ENCODE data around the gene NPC1. TPM values are rescaled to one million over a fixed set of nuclear protein-coding genes. Genes with fewer than 3 reads are reported as not detected.

NPC1 gene
- total and polyA plus RNA-seq, 11 donors, result 7.8 to 42.7 (median 16.8) TPM

DNA sequence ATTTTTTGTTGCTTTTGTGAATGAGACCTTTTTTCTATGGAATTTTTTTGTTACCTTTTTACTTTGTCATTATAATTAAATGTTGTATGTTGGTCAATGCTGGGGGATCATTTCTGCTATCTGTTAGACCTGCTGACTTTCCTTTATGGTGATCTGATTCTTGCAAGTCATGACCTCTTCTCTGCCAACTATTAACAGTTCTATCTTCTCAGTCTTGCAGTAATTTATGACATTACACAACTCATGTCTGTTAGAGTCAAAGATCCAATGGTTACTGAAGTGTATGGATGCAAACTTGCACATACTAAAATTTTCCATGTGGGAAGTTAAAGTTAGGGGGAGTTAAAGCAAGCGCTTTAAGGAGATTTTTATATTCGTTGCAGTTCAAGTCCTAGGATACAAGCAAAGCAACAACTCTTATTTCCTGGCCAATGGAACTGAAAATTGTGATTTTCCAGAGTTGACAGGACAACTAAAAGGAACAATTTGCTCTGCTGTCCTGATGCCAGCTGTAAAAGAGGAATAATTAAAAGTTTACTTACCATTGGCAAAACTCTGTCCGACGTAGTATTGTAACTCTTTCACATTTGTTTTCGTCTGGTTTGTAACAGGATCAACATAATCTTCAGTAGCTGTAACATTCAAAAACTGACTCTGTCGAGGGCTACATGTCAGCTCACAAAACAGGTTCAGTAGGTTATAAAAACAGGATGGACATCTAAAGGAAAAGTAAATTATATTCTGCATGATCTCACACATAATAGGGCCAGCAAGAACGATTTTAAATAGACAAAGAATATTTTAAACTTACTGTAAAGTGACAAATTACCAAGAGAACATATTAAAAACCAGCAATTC, 17.8 kb downstream of the NPC1 start:
- Histone ChIP-seq H3K27me3 (no peaks in the 10 kb centered on the region), H3K27ac (no peak overlapping the region), H3K9me3 (no peaks in the 10 kb centered on the region), H3K36me3 (peaks cover 0 to 97% (median 80%) of the 10 kb centered on the region in 9 donors), H3K4me3 (no peak overlapping the region), H3K4me1 (peaks cover 0 to 21% (median 8%) of the 10 kb centered on the region in 12 donors)
- no peak for TF ChIP-seq POLR2A (IDR thresholded peaks at IDR 0.05)
- TF ChIP-seq, protein P1, sequence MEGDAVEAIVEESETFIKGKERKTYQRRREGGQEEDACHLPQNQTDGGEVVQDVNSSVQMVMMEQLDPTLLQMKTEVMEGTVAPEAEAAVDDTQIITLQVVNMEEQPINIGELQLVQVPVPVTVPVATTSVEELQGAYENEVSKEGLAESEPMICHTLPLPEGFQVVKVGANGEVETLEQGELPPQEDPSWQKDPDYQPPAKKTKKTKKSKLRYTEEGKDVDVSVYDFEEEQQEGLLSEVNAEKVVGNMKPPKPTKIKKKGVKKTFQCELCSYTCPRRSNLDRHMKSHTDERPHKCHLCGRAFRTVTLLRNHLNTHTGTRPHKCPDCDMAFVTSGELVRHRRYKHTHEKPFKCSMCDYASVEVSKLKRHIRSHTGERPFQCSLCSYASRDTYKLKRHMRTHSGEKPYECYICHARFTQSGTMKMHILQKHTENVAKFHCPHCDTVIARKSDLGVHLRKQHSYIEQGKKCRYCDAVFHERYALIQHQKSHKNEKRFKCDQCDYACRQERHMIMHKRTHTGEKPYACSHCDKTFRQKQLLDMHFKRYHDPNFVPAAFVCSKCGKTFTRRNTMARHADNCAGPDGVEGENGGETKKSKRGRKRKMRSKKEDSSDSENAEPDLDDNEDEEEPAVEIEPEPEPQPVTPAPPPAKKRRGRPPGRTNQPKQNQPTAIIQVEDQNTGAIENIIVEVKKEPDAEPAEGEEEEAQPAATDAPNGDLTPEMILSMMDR (IDR thresholded peaks at IDR 0.05), result no peak
- DNase-seq, result no peak
- intact Hi-C loops (cut with DNase I), result no loop called here
- WGBS, 4 donors, result 83 to 86% (median 85%) methylated on average over 7 of the region's 7 CpGs
- no peak for ATAC-seq

DNA sequence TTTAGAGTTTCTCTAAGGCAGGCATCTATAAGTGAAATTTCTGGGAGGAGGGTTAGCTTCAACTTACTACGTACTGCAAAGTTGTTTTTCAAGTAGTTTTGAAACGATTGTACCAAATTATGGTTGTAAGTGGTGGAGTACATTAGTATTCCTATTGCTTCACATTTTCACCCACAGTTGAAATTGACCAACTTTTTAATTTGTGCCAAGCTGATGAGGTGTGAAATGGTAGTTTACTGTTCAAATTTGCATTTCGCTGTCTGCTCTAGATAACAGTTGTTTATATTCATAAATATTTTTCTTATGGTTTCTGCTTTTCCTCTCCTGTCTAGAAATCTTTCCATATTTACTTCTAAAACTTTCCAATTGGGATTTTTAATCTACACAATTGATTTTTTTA, 18.6 kb downstream of the NPC1 start:
- WGBS, 4 donors, result 93 to 98% (median 95%) methylated on average over 3 of the region's 3 CpGs
- Histone ChIP-seq H3K27ac (no peak overlapping the region), H3K27me3 (no peaks in the 10 kb centered on the region), H3K4me1 (peaks cover 0 to 16% (median under 1%) of the 10 kb centered on the region in 12 donors), H3K9me3 (no peaks in the 10 kb centered on the region), H3K36me3 (peaks cover 0 to 99% (median 88%) of the 10 kb centered on the region in 9 donors), H3K4me3 (no peak overlapping the region)
- ATAC-seq (no peak), DNase-seq (no peak)
- TF ChIP-seq, protein P1 (IDR thresholded peaks at IDR 0.05), result no peak
- no peak for TF ChIP-seq POLR2A (IDR thresholded peaks at IDR 0.05)
- intact Hi-C loops (cut with DNase I), result no loop called here

DNA sequence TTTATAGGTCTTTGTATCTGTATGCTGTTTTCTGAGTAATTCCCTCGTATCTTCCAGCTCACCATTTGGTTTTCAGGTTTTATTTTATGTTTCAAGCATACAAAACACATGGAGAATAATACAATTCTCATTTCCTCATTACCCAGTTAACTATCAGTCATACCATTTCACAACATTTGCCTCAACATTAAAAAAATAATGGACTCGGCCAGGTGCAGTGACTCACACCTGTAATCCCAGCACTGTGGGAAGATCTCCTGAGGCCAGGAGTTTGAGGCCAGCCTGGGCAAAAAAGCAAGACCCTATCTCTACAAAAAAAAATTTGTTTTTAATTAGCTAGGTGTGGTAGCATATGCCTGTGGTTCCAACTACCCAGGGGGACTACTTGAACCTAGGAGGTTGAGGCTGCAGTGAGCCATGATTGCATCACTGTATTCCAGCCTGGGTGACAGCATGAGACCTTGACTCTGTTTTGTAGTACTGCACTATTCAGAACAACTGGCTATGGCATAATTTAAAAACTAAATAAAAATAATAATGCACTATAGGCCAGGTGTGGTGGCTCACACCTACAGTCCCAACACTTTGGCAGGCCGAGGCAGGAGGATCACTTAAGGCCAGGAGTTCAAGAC, 20.3 kb downstream of the NPC1 start:
- H3K27me3 ChIP-seq, result no peaks in the 10 kb centered on the region
- WGBS, 4 donors, result 63 to 96% (median 82%) methylated on average over 3 of the region's 3 CpGs
- no peak for ATAC-seq
- TF ChIP-seq POLR2A (IDR thresholded peaks at IDR 0.05), result no peak
- TF ChIP-seq, protein P1 (IDR thresholded peaks at IDR 0.05), result no peak
- DNase-seq, result no peak
- no peak overlapping the region for H3K4me3 ChIP-seq
- H3K4me1 ChIP-seq, result peaks cover 0 to 11% (median 0%) of the 10 kb centered on the region in 12 donors
- intact Hi-C loops (cut with DNase I), result no loop called here
- H3K27ac ChIP-seq, result no peak overlapping the region
- peaks cover 0 to 100% (median 90%) of the 10 kb centered on the region in 9 donors for H3K36me3 ChIP-seq
- H3K9me3 ChIP-seq, result no peaks in the 10 kb centered on the region

DNA sequence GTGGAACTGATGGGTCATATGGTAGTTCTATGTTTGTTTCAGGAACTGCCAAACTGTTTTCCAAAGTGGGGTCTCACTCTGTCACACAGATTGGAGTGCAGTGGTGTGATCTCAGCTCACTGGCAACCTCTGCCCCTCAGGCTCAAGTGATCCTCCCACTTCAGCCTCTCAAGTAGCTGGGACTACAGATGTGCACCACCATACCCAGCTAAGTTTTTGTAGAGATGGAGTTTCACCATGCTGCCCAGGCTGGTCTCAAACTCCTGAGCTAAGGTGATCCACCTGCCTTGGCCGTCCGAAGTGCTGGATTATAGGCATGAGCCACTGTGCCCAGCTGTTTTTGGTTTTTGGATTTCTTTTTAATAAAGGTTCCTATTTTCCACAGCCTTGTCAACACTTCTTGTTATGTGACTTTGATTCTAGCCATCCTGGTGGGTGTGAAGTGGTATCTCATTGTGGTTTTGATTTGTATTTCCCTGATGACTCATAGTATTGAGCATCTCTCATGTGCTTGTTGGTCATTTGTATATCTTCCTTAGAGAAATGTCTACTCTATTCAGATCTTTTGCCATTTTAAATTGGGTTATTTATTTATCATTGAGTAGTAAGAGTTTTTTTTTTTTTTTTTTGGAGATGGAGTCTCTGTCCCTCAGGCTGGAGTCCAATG, 22.8 kb downstream of the NPC1 start:
- TF ChIP-seq, protein P1 (IDR thresholded peaks at IDR 0.05), result no peak
- TF ChIP-seq POLR2A (IDR thresholded peaks at IDR 0.05), result no peak
- H3K9me3 ChIP-seq, result no peaks in the 10 kb centered on the region
- peaks cover 0 to 100% (median 96%) of the 10 kb centered on the region in 9 donors for H3K36me3 ChIP-seq
- no peak overlapping the region for H3K4me3 ChIP-seq
- WGBS, 4 donors, result 92 to 100% (median 98%) methylated on average over 2 of the region's 2 CpGs
- DNase-seq (no peak), ATAC-seq (no peak)
- H3K27ac ChIP-seq, result no peak overlapping the region
- H3K27me3 ChIP-seq, result no peaks in the 10 kb centered on the region
- H3K4me1 ChIP-seq, result peaks cover 0 to 11% (median 0%) of the 10 kb centered on the region in 12 donors
- intact Hi-C loops (cut with DNase I), result no loop called here
